IMR-90 (cell line): ENCODE measurements around the gene MAP7.

Source experiments
- CEBPB ChIP-seq: IDR thresholded peaks from 2 replicates; pipeline ENCODE4 v1.6.1; 2012; ENCODE audit warnings: low read depth, low read length, improper control_type of control experiment
- TF ChIP-seq, protein P1 (sequence below): conservative IDR thresholded peaks from 2 replicates; pipeline ENCODE4 v1.5.1; 2012; ENCODE audit warnings: mild to moderate bottlenecking, low read depth, low read length, improper control_type of control experiment

DNA sequence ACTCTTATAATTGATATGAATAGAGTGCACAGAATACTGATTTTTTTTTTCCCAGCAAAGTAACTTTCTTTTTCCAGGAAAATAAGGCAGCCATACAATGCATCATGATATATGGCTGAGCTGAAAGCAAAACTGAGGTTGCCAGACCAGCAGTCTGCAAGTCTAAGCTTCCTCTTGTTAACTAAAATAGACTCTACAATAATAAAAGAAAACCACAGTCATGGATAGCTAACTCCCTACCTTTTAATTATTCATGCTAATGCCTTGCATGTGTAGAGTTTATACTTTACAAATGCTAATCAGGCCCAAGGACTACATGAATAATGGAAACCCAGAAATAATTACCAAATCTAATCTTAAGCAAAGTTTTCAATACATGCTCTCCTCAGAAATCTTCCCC lies 47.4 kb downstream of the MAP7 start:
- TF ChIP-seq CEBPB: no peak
- TF ChIP-seq, protein P1, sequence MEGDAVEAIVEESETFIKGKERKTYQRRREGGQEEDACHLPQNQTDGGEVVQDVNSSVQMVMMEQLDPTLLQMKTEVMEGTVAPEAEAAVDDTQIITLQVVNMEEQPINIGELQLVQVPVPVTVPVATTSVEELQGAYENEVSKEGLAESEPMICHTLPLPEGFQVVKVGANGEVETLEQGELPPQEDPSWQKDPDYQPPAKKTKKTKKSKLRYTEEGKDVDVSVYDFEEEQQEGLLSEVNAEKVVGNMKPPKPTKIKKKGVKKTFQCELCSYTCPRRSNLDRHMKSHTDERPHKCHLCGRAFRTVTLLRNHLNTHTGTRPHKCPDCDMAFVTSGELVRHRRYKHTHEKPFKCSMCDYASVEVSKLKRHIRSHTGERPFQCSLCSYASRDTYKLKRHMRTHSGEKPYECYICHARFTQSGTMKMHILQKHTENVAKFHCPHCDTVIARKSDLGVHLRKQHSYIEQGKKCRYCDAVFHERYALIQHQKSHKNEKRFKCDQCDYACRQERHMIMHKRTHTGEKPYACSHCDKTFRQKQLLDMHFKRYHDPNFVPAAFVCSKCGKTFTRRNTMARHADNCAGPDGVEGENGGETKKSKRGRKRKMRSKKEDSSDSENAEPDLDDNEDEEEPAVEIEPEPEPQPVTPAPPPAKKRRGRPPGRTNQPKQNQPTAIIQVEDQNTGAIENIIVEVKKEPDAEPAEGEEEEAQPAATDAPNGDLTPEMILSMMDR: no peak
